GM12878 (cell line): ENCODE data around the gene STX8.

ENCODE experiments used
- EP300 ChIP-seq, 2 experiments: fragments of 150-350 bp in 1 of 2; IDR thresholded peaks; 2 replicates each; pipeline ENCODE4 v1.6.1; 2011 to 2012; ENCODE audit warnings: low read depth in 2 of 2, low read length in 2 of 2, borderline replicate concordance in 1 of 2, improper control_type of control experiment in 1 of 2, inconsistent platforms in 1 of 2; ENCODE audit not compliant: control insufficient read depth in 1 of 2
- HDAC6 ChIP-seq: fragments of 200-600 bp; sonication (generic); IDR thresholded peaks from one replicate; pipeline ENCODE4 v1.8.0; 2017; ENCODE audit warnings: antibody characterized with exemption; ENCODE audit not compliant: unreplicated experiment
- JUNB ChIP-seq: IDR thresholded peaks from 2 replicates; pipeline ENCODE4 v1.6.1; 2016; ENCODE audit warnings: antibody characterized with exemption, mild to moderate bottlenecking
- MEF2A ChIP-seq: IDR thresholded peaks from 2 replicates; pipeline ENCODE4 v1.6.1; 2011; ENCODE audit warnings: low read depth, mild to moderate bottlenecking, low read length, moderate library complexity; ENCODE audit not compliant: insufficient read depth
- POLR2A ChIP-seq: IDR thresholded peaks from 2 replicates; pipeline ENCODE4 v1.6.1; 2011; ENCODE audit warnings: low read depth, mild to moderate bottlenecking, low read length
- TCF7 ChIP-seq: IDR thresholded peaks from 2 replicates; pipeline ENCODE4 v1.6.1; 2014; ENCODE audit warnings: antibody characterized with exemption, borderline replicate concordance
- TF ChIP-seq, protein P1 (sequence below): IDR thresholded peaks from 2 replicates; pipeline ENCODE4 v1.6.1; 2012; ENCODE audit warnings: low read length, inconsistent platforms
- TF ChIP-seq, protein P2 (sequence below): fragments of 450-650 bp; IDR thresholded peaks from 2 replicates; pipeline ENCODE4 v1.6.1; 2017; ENCODE audit warnings: mild to moderate bottlenecking
- TF ChIP-seq, protein P3 (sequence below): IDR thresholded peaks from 2 replicates; pipeline ENCODE4 v1.6.1; 2012; ENCODE audit warnings: low read depth, low read length, improper control_type of control experiment
- TF ChIP-seq, protein P4 (sequence below): fragments of 450-650 bp; IDR thresholded peaks from 2 replicates; pipeline ENCODE4 v1.6.1; 2016; ENCODE audit warnings: mild to moderate bottlenecking
- TF ChIP-seq, protein P5 (sequence below): IDR thresholded peaks from 2 replicates; pipeline ENCODE4 v1.6.1; 2012; ENCODE audit warnings: mild to moderate bottlenecking, low read depth, low read length

DNA sequence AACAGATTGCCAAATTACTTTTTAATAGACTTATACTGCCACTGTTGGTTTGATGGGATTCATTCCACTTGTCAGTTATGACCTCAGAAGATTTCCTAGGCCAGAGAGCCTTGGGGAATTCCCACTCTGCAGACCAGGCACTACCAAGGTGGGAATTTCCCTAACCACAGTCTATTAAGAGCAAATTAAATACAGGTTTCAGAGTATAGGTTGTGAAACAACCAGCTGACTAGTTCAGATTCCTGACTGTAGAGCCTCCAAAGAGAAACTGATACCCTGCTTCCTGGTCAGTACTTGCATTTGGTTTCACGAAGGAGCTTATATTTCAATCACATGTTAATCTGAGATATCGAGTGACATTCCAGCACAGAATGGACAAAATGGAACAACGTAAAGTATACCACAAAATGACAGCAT lies 186.5 kb downstream of the STX8 start:
- no peak; the same call in 1 of the 2 replicates for TF ChIP-seq JUNB
- TF ChIP-seq, protein P1, sequence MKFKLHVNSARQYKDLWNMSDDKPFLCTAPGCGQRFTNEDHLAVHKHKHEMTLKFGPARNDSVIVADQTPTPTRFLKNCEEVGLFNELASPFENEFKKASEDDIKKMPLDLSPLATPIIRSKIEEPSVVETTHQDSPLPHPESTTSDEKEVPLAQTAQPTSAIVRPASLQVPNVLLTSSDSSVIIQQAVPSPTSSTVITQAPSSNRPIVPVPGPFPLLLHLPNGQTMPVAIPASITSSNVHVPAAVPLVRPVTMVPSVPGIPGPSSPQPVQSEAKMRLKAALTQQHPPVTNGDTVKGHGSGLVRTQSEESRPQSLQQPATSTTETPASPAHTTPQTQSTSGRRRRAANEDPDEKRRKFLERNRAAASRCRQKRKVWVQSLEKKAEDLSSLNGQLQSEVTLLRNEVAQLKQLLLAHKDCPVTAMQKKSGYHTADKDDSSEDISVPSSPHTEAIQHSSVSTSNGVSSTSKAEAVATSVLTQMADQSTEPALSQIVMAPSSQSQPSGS = peak; percentile 65
- TF ChIP-seq POLR2A = no peak
- peak; percentile 49; the same call in 1 of the 2 replicates for TF ChIP-seq MEF2A
- TF ChIP-seq, protein P2, sequence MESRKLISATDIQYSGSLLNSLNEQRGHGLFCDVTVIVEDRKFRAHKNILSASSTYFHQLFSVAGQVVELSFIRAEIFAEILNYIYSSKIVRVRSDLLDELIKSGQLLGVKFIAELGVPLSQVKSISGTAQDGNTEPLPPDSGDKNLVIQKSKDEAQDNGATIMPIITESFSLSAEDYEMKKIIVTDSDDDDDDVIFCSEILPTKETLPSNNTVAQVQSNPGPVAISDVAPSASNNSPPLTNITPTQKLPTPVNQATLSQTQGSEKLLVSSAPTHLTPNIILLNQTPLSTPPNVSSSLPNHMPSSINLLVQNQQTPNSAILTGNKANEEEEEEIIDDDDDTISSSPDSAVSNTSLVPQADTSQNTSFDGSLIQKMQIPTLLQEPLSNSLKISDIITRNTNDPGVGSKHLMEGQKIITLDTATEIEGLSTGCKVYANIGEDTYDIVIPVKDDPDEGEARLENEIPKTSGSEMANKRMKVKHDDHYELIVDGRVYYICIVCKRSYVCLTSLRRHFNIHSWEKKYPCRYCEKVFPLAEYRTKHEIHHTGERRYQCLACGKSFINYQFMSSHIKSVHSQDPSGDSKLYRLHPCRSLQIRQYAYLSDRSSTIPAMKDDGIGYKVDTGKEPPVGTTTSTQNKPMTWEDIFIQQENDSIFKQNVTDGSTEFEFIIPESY = no peak
- no peak for TF ChIP-seq HDAC6
- TF ChIP-seq, protein P3, sequence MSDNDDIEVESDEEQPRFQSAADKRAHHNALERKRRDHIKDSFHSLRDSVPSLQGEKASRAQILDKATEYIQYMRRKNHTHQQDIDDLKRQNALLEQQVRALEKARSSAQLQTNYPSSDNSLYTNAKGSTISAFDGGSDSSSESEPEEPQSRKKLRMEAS = no peak
- TF ChIP-seq, protein P4, sequence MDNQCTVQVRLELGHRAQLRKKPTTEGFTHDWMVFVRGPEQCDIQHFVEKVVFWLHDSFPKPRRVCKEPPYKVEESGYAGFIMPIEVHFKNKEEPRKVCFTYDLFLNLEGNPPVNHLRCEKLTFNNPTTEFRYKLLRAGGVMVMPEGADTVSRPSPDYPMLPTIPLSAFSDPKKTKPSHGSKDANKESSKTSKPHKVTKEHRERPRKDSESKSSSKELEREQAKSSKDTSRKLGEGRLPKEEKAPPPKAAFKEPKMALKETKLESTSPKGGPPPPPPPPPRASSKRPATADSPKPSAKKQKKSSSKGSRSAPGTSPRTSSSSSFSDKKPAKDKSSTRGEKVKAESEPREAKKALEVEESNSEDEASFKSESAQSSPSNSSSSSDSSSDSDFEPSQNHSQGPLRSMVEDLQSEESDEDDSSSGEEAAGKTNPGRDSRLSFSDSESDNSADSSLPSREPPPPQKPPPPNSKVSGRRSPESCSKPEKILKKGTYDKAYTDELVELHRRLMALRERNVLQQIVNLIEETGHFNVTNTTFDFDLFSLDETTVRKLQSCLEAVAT = peak; percentile 44; the same call in 1 of the 2 replicates
- TF ChIP-seq TCF7 = no peak
- peak in 1 of 2 experiments; percentile 40; a peak in 1 of 4 replicates for TF ChIP-seq EP300 (IDR thresholded peaks at IDR 0.05; ENCODE audit: borderline replicate concordance in 1 of 2, control insufficient read depth in 1 of 2, low read depth in 2 of 2, low read length in 2 of 2)
- TF ChIP-seq, protein P5, sequence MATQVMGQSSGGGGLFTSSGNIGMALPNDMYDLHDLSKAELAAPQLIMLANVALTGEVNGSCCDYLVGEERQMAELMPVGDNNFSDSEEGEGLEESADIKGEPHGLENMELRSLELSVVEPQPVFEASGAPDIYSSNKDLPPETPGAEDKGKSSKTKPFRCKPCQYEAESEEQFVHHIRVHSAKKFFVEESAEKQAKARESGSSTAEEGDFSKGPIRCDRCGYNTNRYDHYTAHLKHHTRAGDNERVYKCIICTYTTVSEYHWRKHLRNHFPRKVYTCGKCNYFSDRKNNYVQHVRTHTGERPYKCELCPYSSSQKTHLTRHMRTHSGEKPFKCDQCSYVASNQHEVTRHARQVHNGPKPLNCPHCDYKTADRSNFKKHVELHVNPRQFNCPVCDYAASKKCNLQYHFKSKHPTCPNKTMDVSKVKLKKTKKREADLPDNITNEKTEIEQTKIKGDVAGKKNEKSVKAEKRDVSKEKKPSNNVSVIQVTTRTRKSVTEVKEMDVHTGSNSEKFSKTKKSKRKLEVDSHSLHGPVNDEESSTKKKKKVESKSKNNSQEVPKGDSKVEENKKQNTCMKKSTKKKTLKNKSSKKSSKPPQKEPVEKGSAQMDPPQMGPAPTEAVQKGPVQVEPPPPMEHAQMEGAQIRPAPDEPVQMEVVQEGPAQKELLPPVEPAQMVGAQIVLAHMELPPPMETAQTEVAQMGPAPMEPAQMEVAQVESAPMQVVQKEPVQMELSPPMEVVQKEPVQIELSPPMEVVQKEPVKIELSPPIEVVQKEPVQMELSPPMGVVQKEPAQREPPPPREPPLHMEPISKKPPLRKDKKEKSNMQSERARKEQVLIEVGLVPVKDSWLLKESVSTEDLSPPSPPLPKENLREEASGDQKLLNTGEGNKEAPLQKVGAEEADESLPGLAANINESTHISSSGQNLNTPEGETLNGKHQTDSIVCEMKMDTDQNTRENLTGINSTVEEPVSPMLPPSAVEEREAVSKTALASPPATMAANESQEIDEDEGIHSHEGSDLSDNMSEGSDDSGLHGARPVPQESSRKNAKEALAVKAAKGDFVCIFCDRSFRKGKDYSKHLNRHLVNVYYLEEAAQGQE = no peak
